ENCODE measurements around the gene WIPF2.
"Not testable (repeated sequence)": the region's sequence is repeated elsewhere in the genome, so short reads cannot be mapped to it uniquely, and the experiment has no call there.

GRCh38 chr17:40229146-40229545, 10.0 kb downstream of the WIPF2 start:
- not testable (repeated sequence) for TF ChIP-seq CTCF (IDR thresholded peaks at IDR 0.05; ENCODE audit: borderline replicate concordance, extremely low read depth, low read length, poor library complexity, severe bottlenecking); EZH2 (IDR thresholded peaks at IDR 0.05; ENCODE audit: borderline replicate concordance, low read depth, low read length, severe bottlenecking)
